GM19438 (cell line): ENCODE measurements around the gene SPC25.

Experiments
- ATAC-seq: cut with Tn5 transposase; IDR thresholded peaks from one replicate; pipeline ENCODE4 v1.9.1; 2021; ENCODE audit warnings: low read depth; ENCODE audit not compliant: unreplicated experiment

The SPC25 gene

GRCh38 chr2:168850846-168851245 is 39.4 kb downstream of the SPC25 start:
- no peak for ATAC-seq

DNA sequence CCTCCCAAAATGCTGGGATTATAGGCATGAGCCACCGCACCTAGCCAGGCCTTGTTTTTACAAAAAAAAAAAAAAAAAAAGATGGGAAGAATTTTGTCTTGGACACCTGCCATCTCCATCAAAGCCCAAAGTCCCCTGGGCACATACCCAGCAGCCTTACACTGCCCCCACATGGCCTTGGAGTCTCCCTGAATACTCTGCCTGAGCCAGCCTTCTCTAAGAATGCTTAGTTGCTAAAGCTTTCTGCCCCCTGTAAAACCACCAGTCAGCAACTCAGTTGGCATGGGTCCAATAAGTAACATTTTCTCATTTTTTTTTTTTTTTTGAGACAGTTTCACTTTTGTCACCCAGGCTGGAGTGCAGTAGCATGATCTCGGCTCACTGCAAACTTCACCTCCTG is 40.6 kb downstream of the SPC25 start:
- no peak for ATAC-seq

DNA sequence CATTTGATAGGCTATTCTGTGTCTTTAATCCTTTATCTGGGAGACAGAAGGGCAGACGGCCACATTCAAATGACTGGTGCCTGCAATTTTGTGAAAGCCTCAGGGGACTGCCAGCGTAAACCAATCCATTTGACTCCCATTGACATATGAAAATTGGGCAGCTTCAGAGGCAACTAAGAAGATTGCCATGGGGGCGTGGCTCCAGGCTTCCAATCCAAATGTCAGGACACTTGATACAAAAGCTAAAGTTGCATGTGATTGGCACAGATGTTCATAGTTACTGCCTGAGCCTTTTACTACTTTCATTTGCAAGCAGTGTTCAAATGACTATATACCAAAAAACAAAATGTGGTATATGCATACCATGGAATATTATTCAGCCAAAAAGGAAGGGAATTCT is 42.0 kb downstream of the SPC25 start:
- no peak for ATAC-seq

DNA sequence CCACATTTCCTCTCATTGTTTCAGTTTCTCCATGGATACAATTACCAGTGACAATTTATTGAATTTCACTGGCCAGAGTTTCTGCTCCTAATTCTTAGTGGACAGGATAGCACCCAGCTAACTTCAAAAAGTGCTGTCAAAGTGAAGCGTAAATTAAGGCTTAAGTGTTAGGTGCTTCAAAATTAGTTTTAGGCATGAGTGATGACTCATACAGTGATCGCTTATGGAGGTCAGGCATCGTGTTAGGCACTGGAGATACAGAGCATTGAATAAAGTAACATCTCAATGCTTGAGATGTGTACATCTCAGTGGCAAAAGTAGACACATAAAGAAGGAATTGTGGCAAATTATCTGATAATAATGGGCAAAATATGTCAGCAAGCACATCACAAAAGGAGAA is 47.0 kb downstream of the SPC25 start:
- no peak for ATAC-seq

GRCh38 chr2:168841445-168841844 is 48.8 kb downstream of the SPC25 start:
- no peak for ATAC-seq

DNA sequence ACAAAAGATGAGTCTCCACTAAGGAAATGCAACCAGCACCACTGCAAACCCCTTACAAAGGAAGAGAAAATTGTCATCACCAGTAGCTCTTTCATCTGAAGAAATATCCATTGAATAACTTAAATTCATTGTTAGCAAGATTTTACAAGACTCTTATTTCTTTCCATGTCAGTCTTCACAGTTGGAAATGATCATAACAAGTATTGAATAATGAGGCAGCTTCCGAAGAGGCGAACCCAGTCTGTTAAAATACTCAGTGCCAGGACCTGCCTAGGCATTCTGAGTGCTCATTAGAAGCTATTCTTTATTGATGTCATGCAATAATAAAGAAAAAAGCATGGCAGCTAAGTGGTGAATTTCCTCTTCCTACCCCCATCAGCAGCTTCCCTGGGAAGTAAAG is 54.3 kb downstream of the SPC25 start:
- ATAC-seq = no peak

GRCh38 chr2:168831662-168832061 is 58.6 kb downstream of the SPC25 start:
- no peak for ATAC-seq

GRCh38 chr2:168830958-168831357 is 59.3 kb downstream of the SPC25 start:
- ATAC-seq = no peak

GRCh38 chr2:168825126-168825525 is 65.1 kb downstream of the SPC25 start:
- ATAC-seq = no peak

- ATAC-seq = no peak
Observed at GRCh38 chr2:168821992-168822391, 68.2 kb downstream of the SPC25 start.

GRCh38 chr2:168821577-168821976 is 68.7 kb downstream of the SPC25 start:
- ATAC-seq = no peak
